ENCODE measurements around the gene WDR3. TPM values are rescaled to one million over a fixed set of nuclear protein-coding genes. Genes with fewer than 3 reads are reported as not detected.

The WDR3 gene
- polyA plus RNA-seq, 3 donors: 4.3 to 13.0 (median 8.0) TPM

- H3K4me1 Mint-ChIP-seq: no peaks in the 10 kb centered on the region
- H3K9me3 ChIP-seq (replicated peaks in 1 of 2; ENCODE audit: control insufficient read depth in 1 of 2, insufficient read depth in 1 of 2, low read length in 2 of 2): no peaks in the 10 kb centered on the region
- H4K20me1 ChIP-seq (ENCODE audit: insufficient read depth, low read length): no peaks in the 10 kb centered on the region
- no peaks in the 10 kb centered on the region for H3K4me1 ChIP-seq (ENCODE audit: control insufficient read depth in 1 of 2, insufficient read depth in 2 of 2, low read length in 2 of 2)
- H3K79me2 ChIP-seq (ENCODE audit: insufficient read depth, low read length): no peaks in the 10 kb centered on the region
- TF ChIP-seq CTCF (IDR thresholded peaks at IDR 0.05): no peak
- no peak overlapping the region for H2AFZ ChIP-seq (ENCODE audit: insufficient read depth, low read depth, low read length, poor library complexity, severe bottlenecking)
- H3K27me3 ChIP-seq (ENCODE audit: control insufficient read depth in 2 of 2, insufficient read depth in 2 of 2, low read length in 2 of 2): no peaks in the 10 kb centered on the region
- H3K9me3 Mint-ChIP-seq: peaks cover 0 to 2% (median 0%) of the 10 kb centered on the region in 7 donors
- H3K9ac ChIP-seq (ENCODE audit: insufficient read depth, low read length, poor library complexity, severe bottlenecking): no peak overlapping the region
- no peak for DNase-seq
- no peak overlapping the region for H3K4me2 ChIP-seq (replicated peaks; ENCODE audit: extremely low read depth, low read length, poor library complexity, severe bottlenecking)
- intact Hi-C loops (cut with micrococcal nuclease): no loop called here
- H3K27me3 Mint-ChIP-seq (ENCODE audit: low read depth in 3 of 3): peaks cover 0 to 4% (median 4%) of the 10 kb centered on the region in 3 donors
- H3K4me3 ChIP-seq (replicated peaks in 1 of 3; ENCODE audit: low read depth in 2 of 3, low read length in 3 of 3): no peak overlapping the region
- 96% methylated on average over 2 of the region's 3 CpGs for WGBS (ENCODE audit: insufficient coverage)
- no peaks in the 10 kb centered on the region for H3K36me3 Mint-ChIP-seq
- H3K27ac Mint-ChIP-seq: no peak overlapping the region
- no peak overlapping the region for H3K4me3 Mint-ChIP-seq
- no peak overlapping the region for H3K27ac ChIP-seq (ENCODE audit: low read depth in 1 of 2, low read length in 2 of 2)
- H3K36me3 ChIP-seq (replicated peaks in 1 of 2; ENCODE audit: control insufficient read depth in 1 of 2, insufficient read depth in 2 of 2, low read length in 2 of 2): no peaks in the 10 kb centered on the region
Observed at GRCh38 chr1:117976381-117976780, 46.8 kb downstream of the WDR3 start.

DNA sequence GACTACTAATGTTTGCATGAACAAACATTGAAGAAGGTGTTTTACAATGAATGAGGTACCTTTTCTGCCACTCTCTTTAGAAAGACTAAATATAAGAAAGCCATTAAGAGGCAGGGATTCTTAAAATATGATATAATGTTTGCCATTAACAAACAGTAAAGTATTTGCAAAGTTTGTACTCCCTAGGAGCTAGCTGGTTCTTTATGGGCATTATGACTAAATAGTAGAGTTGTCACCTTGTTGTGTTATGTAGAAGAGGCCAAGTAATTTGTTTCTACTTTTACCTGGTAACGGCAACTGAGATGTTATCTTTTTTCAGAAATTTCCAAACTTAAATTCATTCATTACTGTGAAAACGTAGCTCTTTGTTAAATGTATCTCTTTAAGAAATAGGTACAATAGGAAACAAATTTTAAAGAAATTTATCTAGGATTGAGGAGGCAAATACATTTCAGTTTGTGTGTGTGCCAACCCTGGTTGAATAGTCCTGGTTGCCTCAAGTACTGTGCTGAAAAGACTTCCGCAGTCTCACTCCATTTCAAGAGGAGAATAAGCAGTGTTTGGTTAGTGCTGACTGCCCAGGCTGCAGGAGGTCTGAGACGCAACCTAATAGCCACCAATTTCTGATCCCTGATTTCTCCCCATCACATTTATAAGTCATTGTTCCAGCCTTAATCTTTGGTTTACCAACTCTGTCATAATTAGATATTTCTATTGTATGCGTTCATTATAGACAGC is 52.1 kb downstream of the WDR3 start:
- no peak for DNase-seq
- H3K4me2 ChIP-seq (replicated peaks; ENCODE audit: extremely low read depth, low read length, poor library complexity, severe bottlenecking): no peak overlapping the region
- no peaks in the 10 kb centered on the region for H3K27me3 ChIP-seq (ENCODE audit: control insufficient read depth in 2 of 2, insufficient read depth in 2 of 2, low read length in 2 of 2)
- no peak overlapping the region for H3K4me3 Mint-ChIP-seq
- no peak overlapping the region for H3K9ac ChIP-seq (ENCODE audit: insufficient read depth, low read length, poor library complexity, severe bottlenecking)
- H3K4me3 ChIP-seq (replicated peaks in 1 of 3; ENCODE audit: low read depth in 2 of 3, low read length in 3 of 3): no peak overlapping the region
- H3K27me3 Mint-ChIP-seq (ENCODE audit: low read depth in 3 of 3): no peaks in the 10 kb centered on the region
- no peaks in the 10 kb centered on the region for H3K36me3 Mint-ChIP-seq
- intact Hi-C loops (cut with micrococcal nuclease): no loop called here
- no peaks in the 10 kb centered on the region for H4K20me1 ChIP-seq (ENCODE audit: insufficient read depth, low read length)
- no peaks in the 10 kb centered on the region for H3K9me3 ChIP-seq (replicated peaks in 1 of 2; ENCODE audit: control insufficient read depth in 1 of 2, insufficient read depth in 1 of 2, low read length in 2 of 2)
- WGBS (ENCODE audit: insufficient coverage): no CpG with 5 or more reads among the region's 5 CpGs
- peaks cover 0 to 5% (median 0%) of the 10 kb centered on the region in 7 donors for H3K9me3 Mint-ChIP-seq
- no peak for TF ChIP-seq CTCF (IDR thresholded peaks at IDR 0.05)
- no peak overlapping the region for H3K27ac ChIP-seq (ENCODE audit: low read depth in 1 of 2, low read length in 2 of 2)
- no peaks in the 10 kb centered on the region for H3K79me2 ChIP-seq (ENCODE audit: insufficient read depth, low read length)
- no peak overlapping the region for H3K27ac Mint-ChIP-seq
- H3K36me3 ChIP-seq (replicated peaks in 1 of 2; ENCODE audit: control insufficient read depth in 1 of 2, insufficient read depth in 2 of 2, low read length in 2 of 2): no peaks in the 10 kb centered on the region
- H3K4me1 ChIP-seq (ENCODE audit: control insufficient read depth in 1 of 2, insufficient read depth in 2 of 2, low read length in 2 of 2): no peaks in the 10 kb centered on the region
- H2AFZ ChIP-seq (ENCODE audit: insufficient read depth, low read depth, low read length, poor library complexity, severe bottlenecking): no peak overlapping the region
- H3K4me1 Mint-ChIP-seq: no peaks in the 10 kb centered on the region
